ENCODE results near the gene RNF144B.
"Not testable (repeated sequence)": the region's sequence is repeated elsewhere in the genome, so short reads cannot be mapped to it uniquely, and the experiment has no call there.

The RNF144B gene

DNA sequence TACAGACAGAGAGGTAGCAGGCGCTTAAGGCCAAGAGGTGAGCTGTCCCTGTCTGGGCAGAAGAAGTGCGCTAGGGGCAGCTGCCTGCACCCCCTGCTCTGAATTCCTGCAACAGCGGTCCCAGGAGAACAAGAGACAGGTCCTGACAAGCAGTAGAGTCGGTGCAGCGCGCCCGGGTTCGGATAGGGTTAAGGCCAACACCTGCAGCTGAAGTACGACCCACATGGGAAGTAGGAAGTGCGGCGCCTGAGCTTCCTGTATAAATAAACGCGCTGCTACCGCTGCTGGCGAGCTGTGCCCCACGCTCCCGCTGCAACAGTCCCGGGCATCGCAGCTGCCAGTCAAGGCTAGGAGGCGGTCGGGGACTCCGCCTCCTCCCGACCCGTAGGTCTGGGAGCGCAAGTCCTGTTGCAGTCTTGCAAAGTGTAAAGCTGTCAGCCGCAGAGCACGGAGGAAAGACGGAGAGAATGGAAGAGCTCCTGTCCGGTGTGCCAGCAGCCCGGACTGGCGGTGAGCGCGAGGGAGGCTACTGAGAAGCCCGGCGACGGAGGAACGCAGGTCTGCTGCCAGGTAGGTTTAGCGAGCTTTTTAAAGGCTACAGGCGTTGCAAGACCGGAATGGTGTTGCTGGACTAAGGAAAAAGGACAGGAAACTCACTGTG, at the start of gene RNF144B:
RNF144B (plus strand) TSS at position 290 of the 661 bp plus-strand sequence. CDS start 12,185 bp downstream, outside the sequence.
- peak; percentile 52 for DNase-seq (ENCODE audit: low spot score)

DNA sequence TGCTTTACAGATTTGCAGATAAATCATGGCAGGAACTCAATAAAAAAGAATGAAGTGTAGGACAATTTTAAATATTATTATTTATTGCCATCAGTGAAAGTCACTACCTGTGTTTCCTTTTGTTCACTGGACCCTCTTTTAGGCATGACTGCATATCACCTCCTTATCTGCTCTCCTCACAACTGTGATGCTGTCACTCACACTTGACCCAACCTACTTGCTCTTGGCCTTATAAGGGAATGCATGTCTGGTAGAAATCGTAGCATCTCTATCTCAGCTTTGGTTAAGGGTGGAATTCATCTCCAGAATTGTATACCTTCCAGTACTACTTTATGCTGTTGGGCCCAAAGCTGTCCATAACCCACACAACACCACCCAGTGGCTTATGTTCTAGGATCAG, 47.6 kb upstream of the RNF144B start:
- no peak for DNase-seq (ENCODE audit: low spot score)

DNA sequence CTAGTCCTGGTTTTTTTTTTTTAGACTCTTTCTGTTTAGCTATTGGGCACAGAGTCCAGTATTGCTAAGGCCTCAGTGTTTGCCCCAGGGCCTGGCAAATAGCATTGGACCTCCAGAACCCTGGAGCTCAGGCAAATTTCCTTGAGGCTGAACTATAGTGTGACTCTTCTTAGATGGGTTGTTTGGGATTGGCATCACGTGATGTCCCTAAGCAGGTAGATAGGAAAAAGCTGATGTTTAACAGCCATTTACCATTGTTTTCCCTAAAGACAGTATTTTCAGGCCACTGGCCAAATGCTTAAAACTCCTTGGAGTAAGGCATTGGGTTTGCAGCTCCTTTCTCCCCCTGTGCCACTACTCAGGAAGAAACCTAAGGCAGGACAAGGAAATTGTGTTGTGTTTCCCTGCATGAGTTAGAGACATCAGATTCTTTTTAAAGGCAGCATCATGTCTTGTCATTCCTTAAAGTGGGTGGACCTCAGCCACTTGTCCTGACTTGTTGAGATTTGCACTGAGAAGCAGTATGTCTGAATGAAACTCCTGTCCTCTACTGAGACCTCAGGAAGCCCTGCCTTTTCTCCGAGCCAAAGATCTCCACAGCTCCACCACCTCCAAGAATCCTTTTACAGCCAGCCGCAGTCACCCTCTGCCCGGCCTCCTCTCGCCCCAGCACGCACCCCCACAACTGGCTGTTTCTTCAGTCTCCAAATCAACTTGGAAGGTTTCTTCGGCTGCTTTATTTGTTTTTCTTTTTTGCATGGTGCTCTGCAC, 46.2 kb upstream of the RNF144B start:
- DNase-seq (ENCODE audit: low spot score), result no peak

DNA sequence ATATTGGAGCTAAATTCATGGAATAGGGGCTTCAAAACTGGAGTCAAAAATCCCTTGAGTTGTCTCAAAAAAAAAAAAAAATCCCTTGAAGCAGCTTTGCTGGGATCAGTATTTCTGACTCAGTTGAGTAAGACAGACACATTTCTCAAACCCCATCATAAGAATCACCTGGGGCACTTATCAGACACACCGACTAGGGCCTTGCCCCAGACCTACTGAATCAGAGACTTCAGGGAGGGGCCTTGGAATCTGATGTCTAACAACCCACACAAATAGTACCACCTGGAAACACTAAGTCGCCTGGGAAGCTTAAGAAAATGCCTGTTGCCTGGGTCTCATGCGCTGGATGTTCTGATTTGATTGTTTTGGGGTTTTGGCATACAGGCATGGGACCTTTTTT, 44.9 kb upstream of the RNF144B start:
- no peak for DNase-seq (ENCODE audit: low spot score)

DNA sequence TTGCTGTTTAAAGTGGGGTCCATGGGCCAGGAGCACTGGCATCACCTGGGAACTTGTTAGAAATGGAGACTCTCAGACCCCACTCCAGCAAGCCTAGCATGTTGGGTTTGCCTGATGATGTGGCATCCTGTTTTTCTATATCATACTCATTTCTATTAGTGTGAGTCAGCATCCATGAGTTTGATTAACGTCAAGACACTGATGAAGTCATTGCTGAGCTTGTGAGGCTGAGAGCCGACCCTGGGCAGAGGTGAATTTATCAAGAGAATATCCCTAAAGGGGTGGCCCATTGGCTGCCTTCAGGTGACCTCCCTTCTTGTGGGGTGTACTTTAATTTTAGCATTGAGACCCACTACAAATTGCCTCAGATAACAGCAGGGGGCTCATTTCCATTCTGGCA, 43.4 kb upstream of the RNF144B start:
- DNase-seq (ENCODE audit: low spot score), result no peak

DNA sequence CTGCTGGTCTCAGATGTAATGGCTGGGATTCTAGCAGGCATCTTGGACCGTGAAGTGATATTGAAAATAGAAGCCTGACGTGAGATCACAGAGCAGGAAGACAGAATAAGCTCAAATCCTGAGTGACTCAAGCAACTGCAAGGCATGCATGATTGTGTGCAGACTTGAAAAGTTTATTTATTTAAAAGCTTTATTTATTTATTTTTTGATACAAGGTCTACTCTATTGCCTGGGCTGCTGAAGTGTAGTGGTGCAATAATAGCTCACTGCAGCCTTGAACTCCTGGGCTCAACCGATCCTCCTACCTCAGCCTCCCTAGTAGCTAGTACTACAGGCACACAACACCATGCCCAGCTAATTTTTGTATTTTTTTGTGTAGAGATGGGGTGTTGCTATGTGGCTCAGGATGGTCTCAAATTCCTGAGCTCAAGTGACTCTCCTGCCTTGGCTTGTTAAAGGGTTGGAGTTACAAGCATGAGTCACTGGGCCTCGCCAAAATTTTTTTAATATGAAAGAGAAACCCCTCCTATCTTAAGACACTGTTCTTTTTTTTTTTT, 40.1 kb upstream of the RNF144B start:
- no peak for DNase-seq (ENCODE audit: low spot score)

DNA sequence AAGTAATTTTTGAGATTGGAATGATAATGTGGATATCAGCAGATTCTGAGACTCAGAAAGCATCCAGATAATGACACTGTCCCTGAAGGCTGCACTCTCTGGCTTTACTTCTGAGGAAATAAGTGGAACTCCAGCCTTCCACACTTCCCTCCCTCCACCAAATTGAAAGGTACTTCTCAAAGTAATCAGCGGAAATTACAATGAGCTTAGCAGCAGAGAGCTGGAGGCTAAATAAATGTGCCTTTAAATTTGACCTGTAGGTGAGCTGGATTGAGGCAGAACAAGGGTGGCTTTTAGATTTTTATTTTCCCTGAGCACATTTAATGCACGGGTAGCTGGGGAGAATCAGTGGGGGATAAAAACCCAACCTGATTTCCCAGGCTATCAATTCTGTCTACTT, 39.3 kb upstream of the RNF144B start:
- DNase-seq (ENCODE audit: low spot score), result no peak

DNA sequence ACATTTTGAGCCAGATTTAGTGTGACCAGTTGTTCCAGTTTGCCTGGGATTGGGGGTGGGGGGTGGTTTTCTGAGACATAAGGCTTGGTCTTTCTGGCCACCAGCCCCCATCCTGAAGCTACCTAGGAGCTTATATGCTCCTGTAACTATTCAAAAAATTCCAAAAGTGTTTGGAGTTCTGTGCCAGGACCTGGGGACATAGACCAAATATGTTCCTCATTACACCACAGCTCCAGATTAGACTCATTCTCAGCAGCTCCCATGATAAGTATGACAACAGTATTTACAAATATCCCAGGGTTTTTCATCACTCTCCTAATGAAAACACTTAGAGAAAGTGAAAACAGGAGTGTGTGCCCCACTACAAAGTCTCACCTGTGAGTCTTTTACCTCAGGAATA, 37.8 kb upstream of the RNF144B start:
- DNase-seq (ENCODE audit: low spot score), result no peak

DNA sequence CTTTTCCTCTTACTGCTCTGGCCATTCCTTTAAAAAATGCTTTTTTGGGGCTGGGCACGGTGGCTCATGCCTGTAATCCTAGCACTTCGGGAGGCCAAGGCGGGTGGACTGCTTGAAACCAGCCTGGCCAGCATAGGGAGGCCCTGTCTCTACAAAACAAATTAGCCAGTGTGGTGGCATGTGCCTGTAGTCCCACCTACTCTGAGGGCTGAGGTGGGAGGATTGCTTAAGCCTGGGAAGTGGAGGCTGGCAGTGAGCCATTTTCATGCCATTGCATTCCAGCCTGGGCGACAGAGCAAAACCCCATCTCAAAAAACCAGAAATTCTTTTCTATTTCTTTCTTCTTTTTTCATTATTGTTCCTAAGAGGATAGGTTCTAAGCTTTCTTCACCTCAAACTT, 36.9 kb upstream of the RNF144B start:
- DNase-seq (ENCODE audit: low spot score), result no peak

DNA sequence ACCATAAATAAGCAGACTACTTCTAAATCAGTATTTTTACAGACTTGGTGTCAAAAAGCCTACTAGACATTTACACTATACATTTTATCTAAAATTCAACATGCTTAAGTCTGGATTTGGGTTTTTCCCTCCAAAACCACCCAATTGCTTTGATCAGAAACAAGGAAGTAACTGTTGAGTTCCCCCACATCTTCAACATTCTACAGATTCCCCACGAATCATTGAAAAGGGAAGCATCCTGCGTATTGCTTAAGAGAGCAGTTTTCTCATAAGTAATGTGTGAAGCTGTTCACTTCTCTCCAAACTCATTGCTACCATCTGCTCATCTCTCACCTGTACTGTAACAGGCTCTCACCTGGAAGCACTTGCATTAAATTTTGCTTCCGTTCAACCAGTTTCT, 36.4 kb upstream of the RNF144B start:
- no peak for DNase-seq (ENCODE audit: low spot score)

DNA sequence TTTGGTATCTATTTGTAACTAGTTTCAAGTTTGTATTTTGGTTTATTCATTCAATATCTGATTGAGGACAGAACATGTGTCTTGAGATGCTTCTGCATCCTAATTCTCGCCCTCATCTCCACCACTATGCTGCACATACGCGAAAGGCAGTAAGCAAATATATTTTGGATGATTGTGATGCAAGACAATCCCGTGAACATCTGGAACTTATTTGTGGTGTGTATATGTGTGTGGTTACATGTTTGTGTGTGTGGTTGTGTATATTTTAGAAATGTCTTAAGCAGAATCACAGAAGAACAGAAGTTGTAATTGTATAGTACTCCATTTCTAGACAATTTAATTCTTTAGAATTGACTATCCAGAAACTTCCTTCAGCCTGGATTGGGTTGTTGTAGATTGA, 35.1 kb upstream of the RNF144B start:
- DNase-seq (ENCODE audit: low spot score), result no peak

DNA sequence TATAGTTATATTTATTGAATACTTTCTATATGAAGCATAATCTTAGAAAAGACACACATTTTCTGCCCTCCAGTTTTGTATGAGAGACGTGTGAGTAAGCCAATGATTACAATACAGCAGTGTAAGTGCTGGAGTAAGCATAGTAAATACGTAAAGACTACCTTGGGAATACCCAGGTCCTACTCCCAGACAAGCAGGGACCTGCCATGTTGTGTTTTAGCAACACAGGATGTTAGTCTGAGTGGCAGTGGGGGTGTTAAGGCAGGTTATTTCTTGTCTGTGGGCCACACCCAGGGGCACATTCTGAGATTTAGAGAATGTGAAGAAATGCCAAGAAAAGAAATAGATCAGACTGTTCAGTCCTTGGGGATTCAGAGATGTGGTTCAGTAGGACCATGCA, 34.3 kb upstream of the RNF144B start:
- DNase-seq (ENCODE audit: low spot score), result no peak

DNA sequence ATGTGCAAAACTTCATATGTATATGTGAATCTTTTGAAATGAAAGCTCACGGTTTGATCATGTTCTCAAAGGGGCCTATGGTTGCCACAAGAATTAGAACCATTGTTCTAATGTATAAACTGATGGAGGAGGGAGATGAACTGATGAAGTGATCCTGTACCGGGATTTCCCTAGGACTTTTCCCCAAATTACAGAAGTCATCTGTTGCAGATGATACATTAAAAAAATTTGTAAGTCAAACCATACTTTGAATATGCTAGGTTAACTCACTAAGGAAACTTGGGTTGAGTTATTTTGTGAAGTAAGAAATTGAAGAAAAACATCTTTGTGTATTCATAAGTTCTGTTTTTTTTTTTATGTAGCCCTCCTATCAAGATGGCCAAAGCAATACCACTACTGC, 33.9 kb upstream of the RNF144B start:
- DNase-seq (ENCODE audit: low spot score), result no peak

DNA sequence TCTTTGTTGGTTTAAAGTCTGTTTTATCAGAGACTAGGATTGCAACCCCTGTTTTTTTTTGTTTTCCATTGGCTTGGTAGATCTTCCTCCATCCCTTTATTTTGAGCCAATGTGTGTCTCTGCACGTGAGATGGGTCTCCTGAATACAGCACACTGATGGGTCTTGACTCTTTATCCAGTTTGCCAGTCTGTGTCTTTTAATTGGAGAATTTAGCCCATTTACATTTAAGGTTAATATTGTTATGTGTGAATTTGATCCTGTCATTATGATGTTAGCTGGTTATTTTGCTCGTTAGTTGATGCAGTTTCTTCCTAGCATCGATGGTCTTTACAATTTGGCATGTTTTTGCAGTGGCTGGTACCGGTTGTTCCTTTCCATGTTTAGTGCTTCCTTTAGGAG, 29.6 kb upstream of the RNF144B start:
- DNase-seq (ENCODE audit: low spot score), result not testable (repeated sequence)

DNA sequence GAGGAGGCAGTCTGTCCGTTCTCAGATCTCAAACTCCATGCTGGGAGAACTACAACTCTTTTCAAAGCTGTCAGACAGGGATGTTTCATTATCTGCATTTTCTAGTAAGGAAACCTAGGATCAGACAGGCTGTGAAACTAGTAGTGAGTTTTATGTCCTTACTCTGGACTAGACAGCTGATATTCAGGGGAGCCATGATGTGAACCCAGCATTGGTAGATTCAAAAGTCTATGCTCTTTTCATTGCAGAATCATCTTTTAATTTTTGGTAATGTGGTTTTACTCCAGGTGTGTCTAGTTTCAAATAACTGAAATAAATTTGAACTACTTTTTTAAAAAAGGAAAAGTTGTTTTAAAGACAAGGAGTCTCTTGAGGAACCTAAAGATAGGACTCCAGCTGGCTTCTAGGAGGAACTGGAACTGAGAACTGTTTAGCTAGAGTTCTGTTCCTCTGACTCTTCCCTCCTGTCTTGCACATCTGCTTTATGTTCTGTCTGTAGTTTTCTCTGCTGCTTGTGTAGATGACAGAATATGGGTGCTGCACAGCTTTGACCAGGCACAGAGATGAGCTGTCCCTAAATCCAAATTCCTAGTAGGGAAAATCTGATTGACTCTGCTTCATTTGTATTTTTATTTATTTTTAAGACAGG, 27.8 kb upstream of the RNF144B start:
- no peak for DNase-seq (ENCODE audit: low spot score)

DNA sequence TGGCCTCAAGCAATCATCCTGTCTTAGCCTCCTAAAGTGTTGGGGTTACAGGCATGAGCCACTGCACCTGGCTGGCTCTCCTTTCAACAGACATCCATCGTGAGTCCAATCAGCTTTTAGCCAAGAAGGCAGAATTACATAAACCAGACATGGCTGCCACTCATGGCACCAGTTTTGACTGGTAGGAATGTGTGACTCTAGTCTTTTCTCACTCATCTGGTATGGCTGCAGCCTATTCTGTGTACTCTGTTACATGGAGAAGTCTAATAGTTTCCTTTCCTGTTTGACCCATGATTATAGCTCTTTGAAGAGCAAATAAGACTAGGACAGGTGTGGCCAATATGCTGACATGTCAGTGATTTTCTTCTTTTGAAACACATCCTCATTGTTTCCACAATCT, 27.0 kb upstream of the RNF144B start:
- no peak for DNase-seq (ENCODE audit: low spot score)

DNA sequence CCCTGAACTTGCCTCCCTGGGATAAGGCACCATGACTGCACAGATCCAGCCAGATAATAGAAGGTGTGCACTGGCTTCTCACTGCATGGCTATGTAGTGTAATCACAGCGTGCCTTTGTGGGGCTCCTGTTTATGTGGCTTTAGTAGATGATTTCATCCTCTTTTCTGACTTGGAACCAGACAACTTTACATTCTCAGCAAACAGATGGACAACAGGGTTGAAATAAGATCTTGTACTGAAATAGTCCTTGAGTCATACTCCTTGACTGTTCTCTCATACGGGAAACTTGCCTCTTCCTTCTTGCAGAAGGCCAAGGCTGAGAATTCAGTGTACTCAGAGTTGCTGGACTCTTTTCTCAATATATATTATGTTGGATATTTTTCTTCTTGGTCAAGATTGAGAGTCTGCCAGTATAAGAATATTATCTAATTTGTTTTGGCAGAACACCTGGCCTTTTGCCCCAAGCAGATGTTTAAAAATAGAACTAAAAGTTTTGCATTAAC, 25.0 kb upstream of the RNF144B start:
- DNase-seq (ENCODE audit: low spot score), result no peak

DNA sequence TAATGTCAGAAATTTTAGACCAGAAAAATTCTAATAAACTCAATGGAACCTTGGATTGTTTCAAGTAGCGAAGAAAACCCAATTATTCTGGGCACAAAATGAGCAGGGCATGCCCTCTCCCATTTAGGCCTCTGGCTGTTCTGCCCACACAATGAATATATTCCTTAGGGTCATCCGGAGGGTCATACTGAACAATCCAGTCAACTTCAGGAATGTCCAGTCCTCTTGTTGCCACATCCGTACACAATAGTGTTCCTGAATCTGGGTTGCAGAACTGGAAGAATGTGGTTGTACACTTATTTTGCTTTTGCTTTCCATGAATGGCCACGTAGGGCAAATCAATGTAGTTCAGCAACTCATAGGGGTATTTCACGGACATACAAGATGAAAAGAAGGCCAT, 23.4 kb upstream of the RNF144B start:
- DNase-seq (ENCODE audit: low spot score), result no peak

DNA sequence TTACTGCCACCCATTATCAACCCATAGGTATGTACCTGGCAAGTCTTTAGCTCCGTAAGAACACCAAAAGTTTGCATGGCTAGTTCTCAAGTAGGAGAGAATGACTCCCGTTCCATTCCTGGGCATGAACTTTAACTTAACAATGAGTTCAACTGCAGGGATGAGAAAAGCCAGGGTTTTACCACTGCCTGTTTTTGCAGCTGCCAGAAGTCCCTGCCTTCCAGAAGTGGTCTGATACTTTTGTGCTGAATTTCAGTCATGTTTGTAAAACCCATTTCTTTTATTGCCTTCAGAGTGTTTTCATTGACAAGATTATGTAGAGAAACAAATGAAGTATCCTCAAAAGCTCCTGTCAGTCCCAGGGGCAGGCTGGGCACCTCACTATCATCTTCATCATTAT, 22.6 kb upstream of the RNF144B start:
- not testable (repeated sequence) for DNase-seq (ENCODE audit: low spot score)

DNA sequence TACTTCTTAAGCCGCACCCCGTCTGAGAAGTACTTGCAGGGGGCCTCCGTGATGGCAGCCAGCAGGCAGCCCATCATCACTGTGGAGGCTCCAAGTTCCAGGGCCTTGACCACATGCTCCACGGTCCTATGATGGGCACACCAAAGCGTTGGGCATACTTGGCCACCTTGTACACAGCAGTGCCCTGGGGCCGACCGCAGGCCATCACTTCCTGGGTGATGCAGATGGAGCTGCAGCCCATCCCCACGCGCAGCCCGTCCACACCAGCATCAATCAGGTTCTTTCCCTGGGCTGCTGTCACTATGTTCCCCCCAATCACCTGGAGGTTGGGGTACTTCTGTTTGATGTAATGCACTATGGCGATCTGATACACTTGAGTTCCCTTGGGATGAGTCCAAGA, 19.8 kb upstream of the RNF144B start:
- no peak for DNase-seq (ENCODE audit: low spot score)

DNA sequence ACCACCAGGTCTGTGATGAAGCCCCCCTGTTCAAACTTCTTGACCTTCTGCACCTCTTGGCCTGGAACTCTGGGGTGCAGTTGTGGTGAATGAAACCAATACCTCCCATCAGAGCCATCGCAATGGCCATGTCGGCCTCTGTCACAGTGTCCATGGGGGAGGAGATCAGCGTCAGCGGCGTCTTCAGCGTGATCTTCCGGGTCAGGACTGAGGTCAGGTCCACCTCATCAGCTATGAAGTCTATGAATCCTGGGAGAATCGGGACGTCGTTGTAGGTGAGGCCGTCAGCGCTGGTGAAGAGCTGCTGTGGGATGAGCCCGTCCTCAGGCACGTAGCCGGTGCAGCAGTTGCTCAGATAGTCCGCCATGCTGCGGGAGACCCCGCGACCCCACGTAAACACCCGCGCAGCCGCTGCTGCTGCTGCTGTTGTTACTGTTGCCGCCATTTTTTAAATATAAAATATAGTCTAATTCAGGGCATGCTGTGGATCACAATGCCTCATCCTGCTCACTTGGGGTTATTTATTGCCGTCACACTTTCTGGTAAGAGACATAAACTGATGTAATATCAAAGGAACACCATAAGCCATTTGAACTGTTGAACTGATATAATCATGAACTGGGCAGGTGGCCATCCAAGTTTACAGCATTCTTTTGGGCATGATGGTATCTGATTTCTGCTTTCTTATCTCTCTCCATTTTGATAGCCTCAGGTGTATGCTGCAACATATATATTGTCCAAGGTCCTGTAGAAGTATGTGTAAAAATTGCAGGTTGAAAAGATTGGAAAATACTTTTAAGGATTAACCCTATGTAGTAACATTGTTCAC, 18.7 kb upstream of the RNF144B start:
- DNase-seq (ENCODE audit: low spot score), result no peak

DNA sequence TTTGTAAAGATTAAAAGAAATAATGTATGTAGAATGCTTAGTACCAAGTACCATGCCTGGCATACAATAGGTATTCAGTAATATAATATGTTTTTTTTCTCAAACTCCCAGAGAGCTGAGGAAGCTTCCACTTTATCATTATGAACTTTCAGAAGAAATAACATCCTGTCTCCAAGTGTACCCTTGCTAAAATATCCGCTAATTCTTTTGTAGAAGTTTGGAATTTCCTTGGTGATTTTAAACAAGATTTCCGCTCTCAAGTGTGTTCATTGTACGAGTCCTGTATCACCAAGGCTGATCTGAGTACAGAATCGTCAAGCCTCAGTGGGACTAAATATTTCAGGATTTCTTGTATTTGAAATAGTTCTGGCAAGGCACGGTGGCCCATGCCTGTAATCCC, 16.1 kb upstream of the RNF144B start:
- no peak for DNase-seq (ENCODE audit: low spot score)

Data from cerebellar cortex (tissue), 1 donor.